Right lobe of liver (tissue), 6 donors: ENCODE measurements around the gene ANKS1B. TPM values are rescaled to one million over a fixed set of nuclear protein-coding genes. Genes with fewer than 3 reads are reported as not detected.

Experiments
- ATAC-seq, 4 donors: fragments of 200-7000 bp; cut with Tn5 transposase; one replicate each; pipeline ENCODE4 v1.9.1; 2020; ENCODE audit warnings: mild to moderate bottlenecking in 4 of 4, moderate library complexity in 4 of 4
- DNase-seq, 3 donors: peaks; one replicate each; pipeline ENCODE4 v3.0.0-alpha.2; 2020
- H3K27ac ChIP-seq, 3 donors: fragments of 200-600 bp; one replicate each; pipeline ENCODE4 v1.8.0; 2022
- H3K27me3 ChIP-seq, 2 donors: fragments of 200-600 bp; one replicate each; pipeline ENCODE4 v1.8.0; 2022
- H3K36me3 ChIP-seq, 4 donors: fragments of 200-600 bp; sonication (generic) in 1 of 4; one replicate each; pipeline versions ENCODE4 v1.5.1 to v1.8.0; 2017 to 2022; ENCODE audit warnings: control low read depth in 1 of 4
- H3K4me1 ChIP-seq, 4 donors: fragments of 200-600 bp; sonication (generic) in 1 of 4; one replicate each; pipeline versions ENCODE4 v1.5.1 to v1.8.0; 2017 to 2022; ENCODE audit warnings: control low read depth in 1 of 4
- H3K4me3 ChIP-seq, 3 donors: fragments of 200-600 bp; one replicate each; pipeline ENCODE4 v1.8.0; 2022
- H3K9me3 ChIP-seq, 4 donors: fragments of 200-600 bp; sonication (generic) in 1 of 4; one replicate each; pipeline versions ENCODE4 v1.5.1 to v1.8.0; 2017 to 2022; ENCODE audit warnings: control low read depth in 1 of 4
- POLR2A ChIP-seq: fragments of 450-650 bp; IDR thresholded peaks from one replicate; pipeline ENCODE4 v1.6.1; 2017; ENCODE audit warnings: antibody characterized with exemption, mild to moderate bottlenecking
- WGBS: methylation state at CpG from one replicate; pipeline ENCODE4 v1.1.6; 2018; ENCODE audit warnings: low coverage, low lambda C conversion rate; ENCODE audit not compliant: insufficient coverage; ENCODE audit errors: missing lambda C conversion rate; 5-methylcytosine and 5-hydroxymethylcytosine counted together
- intact Hi-C, 2 donors: fragments of 100-400 bp; cut with DNase I; formaldehyde crosslinking; loops; one replicate each; pipeline versions ENCODE4 v1.11.2 to v1.14.1; 2022
- total RNA-seq, 6 experiments: library from RNA; depleted of rRNA in 2 of 6; stranded (reverse); fragments of >200 nt in 2 of 6; fragmentation: NEBNext Ultra II Directional in 3 of 6; extraction: Animal tissue kit (Norgen Biotek cat#: 25700) in 3 of 6; gene quantifications; one replicate each; pipeline versions ENCODE4 v1.1.0 to v1.2.4, GENCODE V29; 2016 to 2023
- TF ChIP-seq, protein P1 (sequence below), 4 donors: fragments of 200-600 bp in 3 of 4; fragments of 450-650 bp in 1 of 4; IDR thresholded peaks; one replicate each; pipeline versions ENCODE4 v1.5.1 to v1.8.0; 2016 to 2022; ENCODE audit warnings: antibody characterized with exemption in 4 of 4, mild to moderate bottlenecking in 2 of 4
- donor health status: DM: no; HTN: yes; CAD: no.
- donor health status: DM: no; HTN: no; CAD: no.
- donor health status: DM: no; HTN: no; CAD: no.
- donor health status: DM: no; HTN: yes; CAD: no.
- donor health status: DM: no; HTN: yes; CAD: no.

Gene ANKS1B
- total RNA-seq, 6 experiments from 2014 or later = 0.17 to 1.9 (median 0.44) TPM; not detected in 1

DNA sequence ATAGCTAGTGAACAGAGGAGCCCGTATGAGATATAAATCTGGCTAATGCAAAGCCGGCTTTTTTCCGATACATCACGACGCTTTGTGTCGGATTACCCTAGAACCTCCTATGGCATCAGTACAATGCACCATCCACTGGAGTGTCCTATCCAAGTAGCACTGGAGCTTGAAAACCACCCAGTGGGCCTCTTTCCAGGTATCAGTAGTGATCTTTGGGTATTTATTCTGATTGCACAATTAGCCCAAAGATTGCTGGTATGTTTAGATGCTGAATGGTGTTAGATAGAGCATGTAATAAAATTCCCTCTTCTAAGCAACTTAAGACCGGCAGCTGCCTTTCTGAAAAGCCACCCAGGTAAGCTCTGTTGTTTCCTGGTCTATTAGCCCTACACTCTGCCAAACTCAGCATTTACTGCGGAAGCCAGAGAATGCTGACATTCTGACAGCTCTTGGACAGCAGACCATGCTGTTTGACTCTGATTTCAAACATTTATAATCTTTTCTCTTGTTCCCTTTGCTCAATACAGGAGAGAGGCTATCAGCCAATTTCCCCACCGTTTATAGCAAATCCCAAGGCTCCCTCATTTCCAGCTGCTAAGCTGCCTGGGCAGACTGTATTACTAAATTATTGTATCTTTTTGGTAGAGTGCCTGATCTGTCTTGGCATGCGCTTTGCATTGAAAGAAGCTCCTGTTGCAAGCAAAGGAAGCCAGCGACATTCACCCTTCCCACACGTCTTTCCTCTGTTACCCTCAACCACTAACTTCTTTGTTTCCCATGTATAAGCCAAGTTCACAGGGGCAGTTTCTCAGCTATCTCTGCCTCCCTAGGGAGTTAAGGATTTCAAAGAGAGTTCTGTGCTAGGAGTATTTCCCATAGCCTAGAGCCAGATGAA is 725.4 kb downstream of the ANKS1B start:
- H3K9me3 ChIP-seq = no peaks in the 10 kb centered on the region
- no peaks in the 10 kb centered on the region for H3K4me1 ChIP-seq
- DNase-seq = peak in 1 of 3 donors; percentile 53
- TF ChIP-seq POLR2A = no peak
- TF ChIP-seq, protein P1, sequence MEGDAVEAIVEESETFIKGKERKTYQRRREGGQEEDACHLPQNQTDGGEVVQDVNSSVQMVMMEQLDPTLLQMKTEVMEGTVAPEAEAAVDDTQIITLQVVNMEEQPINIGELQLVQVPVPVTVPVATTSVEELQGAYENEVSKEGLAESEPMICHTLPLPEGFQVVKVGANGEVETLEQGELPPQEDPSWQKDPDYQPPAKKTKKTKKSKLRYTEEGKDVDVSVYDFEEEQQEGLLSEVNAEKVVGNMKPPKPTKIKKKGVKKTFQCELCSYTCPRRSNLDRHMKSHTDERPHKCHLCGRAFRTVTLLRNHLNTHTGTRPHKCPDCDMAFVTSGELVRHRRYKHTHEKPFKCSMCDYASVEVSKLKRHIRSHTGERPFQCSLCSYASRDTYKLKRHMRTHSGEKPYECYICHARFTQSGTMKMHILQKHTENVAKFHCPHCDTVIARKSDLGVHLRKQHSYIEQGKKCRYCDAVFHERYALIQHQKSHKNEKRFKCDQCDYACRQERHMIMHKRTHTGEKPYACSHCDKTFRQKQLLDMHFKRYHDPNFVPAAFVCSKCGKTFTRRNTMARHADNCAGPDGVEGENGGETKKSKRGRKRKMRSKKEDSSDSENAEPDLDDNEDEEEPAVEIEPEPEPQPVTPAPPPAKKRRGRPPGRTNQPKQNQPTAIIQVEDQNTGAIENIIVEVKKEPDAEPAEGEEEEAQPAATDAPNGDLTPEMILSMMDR (IDR thresholded peaks at IDR 0.05) = no peak
- H3K27me3 ChIP-seq = no peaks in the 10 kb centered on the region
- peak in 1 of 4 donors; percentile 45 for ATAC-seq
- no peak overlapping the region for H3K4me3 ChIP-seq
- no peaks in the 10 kb centered on the region for H3K36me3 ChIP-seq
- H3K27ac ChIP-seq = no peak overlapping the region
- 75% methylated on average over 11 of the region's 12 CpGs for WGBS
- intact Hi-C loops = no loop called here

- intact Hi-C loops = no loop called here
- H3K9me3 ChIP-seq = no peaks in the 10 kb centered on the region
- DNase-seq = no peak
Measured at GRCh38 chr12:99257672-99258071, 727.1 kb downstream of the ANKS1B start.

DNA sequence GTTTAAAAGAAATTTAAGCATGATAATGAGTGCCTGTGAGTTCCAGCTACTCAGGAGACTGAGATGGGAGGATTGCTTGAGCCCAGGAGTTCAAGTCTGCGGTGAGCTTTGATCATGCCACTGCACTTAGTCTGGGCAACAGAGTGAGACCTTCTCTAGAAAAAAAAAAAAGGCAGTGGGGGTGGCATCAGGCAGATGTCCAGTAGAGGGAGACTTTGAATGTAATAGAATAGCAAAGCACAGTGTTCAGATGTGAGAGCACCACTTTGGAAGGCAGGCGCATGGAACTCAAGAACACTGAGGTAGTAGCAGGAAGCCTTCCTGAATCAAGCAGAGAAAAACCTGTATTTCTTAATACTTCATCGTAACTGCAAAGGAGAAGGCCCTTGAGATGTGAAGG is 731.7 kb downstream of the ANKS1B start:
- intact Hi-C loops = no loop called here
- no peak overlapping the region for H3K4me3 ChIP-seq
- no peaks in the 10 kb centered on the region for H3K4me1 ChIP-seq
- H3K9me3 ChIP-seq = no peaks in the 10 kb centered on the region
- ATAC-seq = no peak
- DNase-seq = no peak
- no peaks in the 10 kb centered on the region for H3K36me3 ChIP-seq
- no peaks in the 10 kb centered on the region for H3K27me3 ChIP-seq
- TF ChIP-seq POLR2A = no peak
- TF ChIP-seq, protein P1 (IDR thresholded peaks at IDR 0.05) = peak in 2 of 4 donors; percentile 7 to 17
- no peak overlapping the region for H3K27ac ChIP-seq
- WGBS = 65% methylated on average over 2 of the region's 3 CpGs

More at GRCh38 chr12:99257672-99258071, 727.1 kb downstream of the ANKS1B start:
- H3K27me3 ChIP-seq = no peaks in the 10 kb centered on the region
- no peaks in the 10 kb centered on the region for H3K4me1 ChIP-seq
- H3K27ac ChIP-seq = no peak overlapping the region
- TF ChIP-seq, protein P1 (IDR thresholded peaks at IDR 0.05) = no peak
- TF ChIP-seq POLR2A = no peak
- ATAC-seq = no peak
- H3K36me3 ChIP-seq = no peaks in the 10 kb centered on the region
- no peak overlapping the region for H3K4me3 ChIP-seq

- no peak for ATAC-seq
- Histone ChIP-seq H3K36me3 (no peaks in the 10 kb centered on the region), H3K27me3 (no peaks in the 10 kb centered on the region), H3K27ac (no peak overlapping the region), H3K9me3 (no peaks in the 10 kb centered on the region), H3K4me1 (no peaks in the 10 kb centered on the region), H3K4me3 (no peak overlapping the region)
- intact Hi-C loops = no loop called here
- TF ChIP-seq, protein P1 (IDR thresholded peaks at IDR 0.05) = no peak
- TF ChIP-seq POLR2A = no peak
- no peak for DNase-seq
- 33% methylated on average over 3 of the region's 3 CpGs for WGBS
Measured at GRCh38 chr12:99250091-99250490, 734.6 kb downstream of the ANKS1B start.
